Brain pericyte (primary cell): ENCODE data around the gene ADK.

Experiments used
- DNase-seq: peaks from one replicate; pipeline ENCODE4 v3.0.0-alpha.2; 2012; ENCODE audit warnings: low read depth, low spot score

ADK gene

DNA sequence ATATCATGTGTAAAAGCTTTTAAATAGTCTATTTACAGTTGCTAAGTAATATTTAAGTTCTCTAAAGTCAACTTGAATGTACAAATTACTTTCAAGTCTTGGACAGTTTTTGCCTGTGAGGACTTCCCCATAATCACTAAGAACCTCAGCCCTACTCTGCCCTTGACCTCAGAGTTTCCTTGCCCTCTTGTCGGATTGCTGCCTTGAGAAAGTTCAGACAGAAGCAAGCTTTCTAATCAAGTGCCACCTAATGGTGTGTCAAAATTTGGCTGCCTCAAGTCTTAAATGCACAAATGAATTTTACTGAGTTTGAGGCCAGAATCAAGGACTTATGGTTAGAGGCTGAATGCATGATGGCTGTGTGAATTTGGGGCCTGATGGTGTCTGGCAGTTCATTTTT lies 587.0 kb downstream of the ADK start:
- DNase-seq, result no peak

DNA sequence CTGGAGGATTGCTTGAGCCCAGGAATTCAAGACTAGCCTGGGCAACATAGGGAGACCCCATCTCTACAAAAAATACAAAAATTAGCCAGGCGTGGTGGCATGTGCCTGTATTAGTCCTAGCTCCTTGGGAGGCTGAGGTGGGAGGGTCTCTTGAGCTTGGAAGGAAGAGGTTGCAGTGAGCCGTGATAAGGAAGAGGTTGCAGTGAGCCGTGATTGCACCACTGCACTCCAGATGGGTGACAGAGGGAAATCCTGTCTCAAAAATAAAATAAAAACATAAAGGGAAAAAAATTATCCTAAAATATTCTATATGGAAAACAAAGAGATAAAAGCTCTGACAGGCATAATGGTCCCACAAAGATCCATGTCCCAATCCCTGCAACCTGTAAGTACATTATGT lies 587.5 kb downstream of the ADK start:
- no peak for DNase-seq

- DNase-seq, result no peak
Observed at GRCh38 chr10:74738985-74739567, 588.1 kb downstream of the ADK start.

- DNase-seq, result no peak
Observed at GRCh38 chr10:74743401-74743800, 592.4 kb downstream of the ADK start.

- no peak for DNase-seq
Observed at GRCh38 chr10:74745449-74745848, 594.4 kb downstream of the ADK start.

GRCh38 chr10:74746813-74747212 lies 595.8 kb downstream of the ADK start:
- no peak for DNase-seq

DNA sequence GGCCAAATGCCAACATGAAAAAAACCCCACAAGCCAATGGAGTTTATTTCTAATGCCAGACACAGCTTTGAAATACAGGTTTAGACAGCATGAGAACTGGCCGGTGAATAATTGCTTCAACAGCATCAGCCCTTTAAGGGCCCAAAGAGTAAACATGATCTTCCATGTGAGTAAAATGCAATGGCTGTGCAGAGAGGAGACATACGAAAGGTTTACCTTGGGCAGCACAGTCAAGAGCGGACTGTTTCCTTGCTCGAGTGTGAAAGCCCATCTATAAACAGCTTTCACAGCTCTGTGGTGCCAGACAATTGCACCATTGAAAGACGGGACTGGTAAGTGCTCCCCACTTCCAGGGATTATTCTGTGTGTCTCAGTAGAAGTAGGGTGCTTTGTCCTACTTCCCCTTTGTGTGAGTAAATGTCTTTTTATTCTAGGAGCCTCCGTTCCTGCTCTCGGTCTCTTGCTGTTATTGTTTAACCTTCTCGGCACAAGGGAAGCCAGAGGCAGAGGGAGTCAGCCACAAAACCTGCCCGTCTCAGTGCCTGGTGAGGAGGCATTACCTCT lies 597.5 kb downstream of the ADK start:
- no peak for DNase-seq

DNA sequence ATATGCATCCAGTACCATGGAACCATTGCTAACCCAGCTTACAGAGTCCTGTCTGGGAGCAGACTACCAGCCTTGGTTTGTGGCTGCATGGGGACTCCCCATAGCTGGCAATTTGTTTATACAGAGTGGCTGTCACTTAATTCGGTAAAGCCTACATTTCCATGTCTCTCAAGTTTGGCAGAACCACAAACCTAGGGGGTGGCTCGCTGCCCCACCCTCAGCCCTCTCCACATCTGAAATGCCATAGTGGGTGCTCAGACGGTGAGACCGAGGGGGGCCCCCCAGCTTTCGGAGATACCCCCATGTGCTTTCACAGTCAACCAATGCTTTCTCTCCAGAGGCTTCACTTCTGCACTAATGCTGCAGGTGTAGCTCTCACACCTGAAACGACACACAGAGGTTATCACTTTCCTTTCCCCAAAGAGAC lies 599.8 kb downstream of the ADK start:
- DNase-seq, result no peak

GRCh38 chr10:74752371-74753040 lies 601.5 kb downstream of the ADK start:
- DNase-seq, result no peak

- no peak for DNase-seq
Observed at GRCh38 chr10:74753442-74754211, 602.6 kb downstream of the ADK start.

DNA sequence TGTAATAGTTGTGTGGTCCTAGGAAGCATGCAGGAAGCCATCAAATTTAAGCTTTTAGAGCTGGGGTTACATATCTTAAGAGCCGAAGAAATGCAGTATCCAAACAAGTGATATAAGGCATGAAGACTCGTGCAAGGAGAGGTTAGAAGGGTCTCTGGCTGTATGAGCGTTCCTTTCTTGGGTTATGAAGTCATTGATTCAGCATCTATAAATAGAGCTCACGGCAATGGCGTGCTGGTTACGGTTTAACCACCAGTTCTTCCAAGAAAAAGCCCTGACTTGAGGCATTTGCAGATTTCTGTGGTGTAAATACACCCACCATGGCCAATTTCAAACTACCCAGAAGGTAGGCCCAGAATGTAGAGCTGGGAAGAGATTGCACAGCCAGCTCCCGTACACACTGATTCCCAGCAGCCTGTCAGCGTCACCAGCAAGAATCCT lies 603.4 kb downstream of the ADK start:
- no peak for DNase-seq

DNA sequence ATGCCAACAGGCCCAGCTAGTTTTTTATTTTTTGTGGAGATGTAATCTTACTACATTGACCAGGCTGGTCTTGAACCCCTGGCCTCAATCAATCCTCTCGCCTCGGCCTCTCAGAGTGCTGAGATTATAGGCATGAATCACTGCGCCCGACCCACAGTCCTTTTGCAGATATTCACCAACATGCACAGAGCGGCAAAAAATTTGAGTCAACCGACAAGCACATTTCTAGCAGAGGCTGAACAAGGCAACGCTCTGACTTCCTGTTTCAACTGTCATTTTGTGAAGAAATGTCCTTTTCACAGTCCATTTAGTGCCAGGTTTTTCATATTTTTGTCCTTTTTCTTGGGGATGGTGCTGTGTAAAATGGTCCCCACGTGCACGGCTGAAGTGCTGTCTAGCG lies 604.3 kb downstream of the ADK start:
- DNase-seq, result no peak
